ENCODE measurements around the gene CPLX4.

The CPLX4 gene

GRCh38 chr18:59276047-59276446 lies 42.4 kb downstream of the CPLX4 start:
- no peak for DNase-seq (ENCODE audit: insufficient read length)
- TF ChIP-seq POLR2AphosphoS5 (IDR thresholded peaks at IDR 0.05; ENCODE audit: low read depth, low read length) (no peak), POLR2A (IDR thresholded peaks at IDR 0.05; ENCODE audit: low read depth, low read length) (no peak), TAF1 (IDR thresholded peaks at IDR 0.05; ENCODE audit: borderline replicate concordance, low read depth, low read length) (no peak)
- FAIRE-seq: no peak

- no peak for FAIRE-seq
- no peak for TF ChIP-seq POLR2A (IDR thresholded peaks at IDR 0.05; ENCODE audit: low read depth, low read length)
- no peak for TF ChIP-seq POLR2AphosphoS5 (IDR thresholded peaks at IDR 0.05; ENCODE audit: low read depth, low read length)
- no peak for TF ChIP-seq TAF1 (IDR thresholded peaks at IDR 0.05; ENCODE audit: borderline replicate concordance, low read depth, low read length)
- no peak for DNase-seq (ENCODE audit: insufficient read length)
Measured at GRCh38 chr18:59275406-59275949, 43.0 kb downstream of the CPLX4 start.

- DNase-seq (ENCODE audit: insufficient read length): no peak
- TF ChIP-seq TAF1 (IDR thresholded peaks at IDR 0.05; ENCODE audit: borderline replicate concordance, low read depth, low read length): no peak
- TF ChIP-seq POLR2AphosphoS5 (IDR thresholded peaks at IDR 0.05; ENCODE audit: low read depth, low read length): no peak
- TF ChIP-seq POLR2A (IDR thresholded peaks at IDR 0.05; ENCODE audit: low read depth, low read length): no peak
- no peak for FAIRE-seq
Measured at GRCh38 chr18:59274533-59274928, 43.9 kb downstream of the CPLX4 start.

- no peak for DNase-seq (ENCODE audit: insufficient read length)
Measured at GRCh38 chr18:59273759-59274532, 44.5 kb downstream of the CPLX4 start.

GRCh38 chr18:59272891-59273758 lies 45.3 kb downstream of the CPLX4 start, which contains the start of gene RAX:
Gene RAX, minus strand, starts transcription at chr18:59273454. Its CDS starts 248 bp downstream, at chr18:59273206.
- no peak for FAIRE-seq
- no peak for DNase-seq (ENCODE audit: insufficient read length)

More at GRCh38 chr18:59273759-59274532, 44.5 kb downstream of the CPLX4 start:
- no peak for FAIRE-seq
- TF ChIP-seq POLR2A (IDR thresholded peaks at IDR 0.05; ENCODE audit: low read depth, low read length) (no peak), POLR2AphosphoS5 (IDR thresholded peaks at IDR 0.05; ENCODE audit: low read depth, low read length) (no peak), TAF1 (IDR thresholded peaks at IDR 0.05; ENCODE audit: borderline replicate concordance, low read depth, low read length) (no peak)

GRCh38 chr18:59272221-59272888 lies 46.1 kb downstream of the CPLX4 start:
- TF ChIP-seq POLR2AphosphoS5 (IDR thresholded peaks at IDR 0.05; ENCODE audit: low read depth, low read length): no peak
- no peak for FAIRE-seq
- no peak for DNase-seq (ENCODE audit: insufficient read length)

More at GRCh38 chr18:59272891-59273758, 45.3 kb downstream of the CPLX4 start, which contains the start of gene RAX:
- no peak for TF ChIP-seq POLR2A (IDR thresholded peaks at IDR 0.05; ENCODE audit: low read depth, low read length)
- no peak for TF ChIP-seq POLR2AphosphoS5 (IDR thresholded peaks at IDR 0.05; ENCODE audit: low read depth, low read length)
- no peak for TF ChIP-seq TAF1 (IDR thresholded peaks at IDR 0.05; ENCODE audit: borderline replicate concordance, low read depth, low read length)

- FAIRE-seq: no peak
- no peak for DNase-seq (ENCODE audit: insufficient read length)
- TF ChIP-seq POLR2A (IDR thresholded peaks at IDR 0.05; ENCODE audit: low read depth, low read length) (no peak), POLR2AphosphoS5 (IDR thresholded peaks at IDR 0.05; ENCODE audit: low read depth, low read length) (no peak), TAF1 (IDR thresholded peaks at IDR 0.05; ENCODE audit: borderline replicate concordance, low read depth, low read length) (no peak)
Measured at GRCh38 chr18:59271606-59272220, 46.7 kb downstream of the CPLX4 start.

GRCh38 chr18:59270689-59271257 lies 47.7 kb downstream of the CPLX4 start:
- TF ChIP-seq POLR2AphosphoS5 (IDR thresholded peaks at IDR 0.05; ENCODE audit: low read depth, low read length) (no peak), POLR2A (IDR thresholded peaks at IDR 0.05; ENCODE audit: low read depth, low read length) (no peak), TAF1 (IDR thresholded peaks at IDR 0.05; ENCODE audit: borderline replicate concordance, low read depth, low read length) (no peak)
- DNase-seq (ENCODE audit: insufficient read length) (no peak), FAIRE-seq (no peak)

- DNase-seq (ENCODE audit: insufficient read length): no peak
- FAIRE-seq: no peak
- TF ChIP-seq POLR2A (IDR thresholded peaks at IDR 0.05; ENCODE audit: low read depth, low read length) (no peak), POLR2AphosphoS5 (IDR thresholded peaks at IDR 0.05; ENCODE audit: low read depth, low read length) (no peak)
Measured at GRCh38 chr18:59269563-59270119, 48.8 kb downstream of the CPLX4 start.

Data from GM12892 (cell line).